ELF-1 (cell line): Measurements from ENCODE around the gene ALK.
A peak's percentile ranks its signal among the peaks of the same experiment; 100 is the strongest.

Experiments used
- DNase-seq: peaks from one replicate; pipeline ENCODE4 v3.0.0-alpha.2; 2016; ENCODE audit warnings: low read depth, low spot score

Gene ALK

DNA sequence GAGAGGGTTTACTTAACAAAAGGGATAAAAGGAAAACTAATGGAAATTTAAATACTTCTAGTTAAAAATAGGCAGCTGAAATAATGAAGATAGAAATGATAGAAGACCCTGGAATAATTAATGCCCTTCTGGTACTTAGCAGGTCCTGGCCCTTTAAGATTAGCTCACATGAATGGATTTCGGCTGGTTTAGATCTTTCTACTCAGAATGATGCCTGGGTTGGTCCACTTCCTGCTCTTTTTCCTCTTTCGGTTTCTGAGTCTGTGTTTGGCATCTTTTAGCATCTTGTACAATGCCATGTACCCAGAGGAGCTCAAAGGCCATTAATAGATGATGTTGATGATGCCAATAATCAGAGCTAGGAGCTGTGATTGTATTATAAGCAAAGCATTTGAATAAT lies 515.7 kb downstream of the ALK start:
- no peak for DNase-seq

GRCh38 chr2:29405266-29405665 lies 516.1 kb downstream of the ALK start:
- no peak for DNase-seq

DNA sequence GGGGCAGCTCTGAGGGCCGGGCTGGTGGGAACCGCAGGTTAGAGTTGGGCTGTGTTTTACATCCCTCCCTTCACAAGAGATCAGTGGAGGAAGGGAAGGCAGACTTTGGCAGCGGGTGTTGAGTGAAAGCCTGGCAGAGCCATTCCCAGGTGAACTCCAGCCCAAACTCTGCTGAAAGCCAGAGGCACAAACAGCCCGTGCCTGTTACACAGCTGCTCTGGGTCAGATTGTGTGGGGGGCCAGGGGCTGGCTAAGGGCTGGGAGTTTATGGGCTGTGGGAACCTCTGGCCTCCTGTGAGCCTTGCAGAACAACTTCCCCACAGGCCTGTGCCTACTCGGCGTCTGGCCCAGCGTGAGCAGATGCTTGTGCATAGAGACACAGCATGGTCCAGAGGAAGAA lies 519.4 kb downstream of the ALK start:
- no peak for DNase-seq

- DNase-seq, result no peak
Measured at GRCh38 chr2:29400930-29401653, 520.3 kb downstream of the ALK start.

GRCh38 chr2:29398384-29399237 lies 522.8 kb downstream of the ALK start:
- DNase-seq, result peak; percentile 8

DNA sequence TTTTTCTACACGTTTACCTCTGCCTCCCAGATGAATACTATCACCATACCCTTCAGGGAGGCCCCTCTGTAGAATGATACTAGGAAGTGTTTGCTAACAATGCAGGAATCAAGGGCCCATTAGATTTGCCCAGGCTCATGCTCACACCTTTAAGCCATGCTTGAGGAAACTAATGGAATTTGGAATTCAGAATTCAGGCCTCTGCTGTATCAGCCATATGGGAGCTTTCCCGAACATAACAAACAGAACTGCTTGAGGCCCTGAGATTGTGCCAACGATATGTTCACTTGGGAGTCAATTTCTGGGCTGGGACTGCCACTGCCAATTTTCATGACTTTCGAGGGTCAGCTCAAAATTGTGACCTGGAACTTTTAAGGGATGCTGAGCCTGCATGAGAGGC lies 523.7 kb downstream of the ALK start:
- no peak for DNase-seq

GRCh38 chr2:29397039-29397438 lies 524.3 kb downstream of the ALK start:
- DNase-seq, result no peak

- no peak for DNase-seq
Measured at GRCh38 chr2:29394981-29395350, 526.4 kb downstream of the ALK start.

- no peak for DNase-seq
Measured at GRCh38 chr2:29394311-29394980, 526.9 kb downstream of the ALK start.

DNA sequence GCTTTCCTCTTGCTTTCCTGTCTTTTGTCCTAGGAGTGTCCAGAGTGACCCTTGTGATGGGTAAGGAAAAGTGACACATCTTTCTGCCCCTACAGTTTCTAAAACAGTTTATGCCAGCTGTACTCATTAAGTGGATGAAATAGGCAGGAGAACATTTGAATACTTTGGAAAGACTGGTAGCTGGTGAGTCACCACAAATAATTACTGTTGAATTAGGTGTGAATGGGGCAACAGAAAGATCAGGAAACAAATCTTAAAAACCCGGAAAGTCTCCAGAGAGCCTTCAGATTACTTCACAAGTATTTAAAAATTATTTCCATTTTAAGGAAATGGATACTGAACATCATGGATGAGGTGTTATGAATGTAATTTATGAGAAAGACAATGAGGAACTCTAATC lies 527.7 kb downstream of the ALK start:
- no peak for DNase-seq

DNA sequence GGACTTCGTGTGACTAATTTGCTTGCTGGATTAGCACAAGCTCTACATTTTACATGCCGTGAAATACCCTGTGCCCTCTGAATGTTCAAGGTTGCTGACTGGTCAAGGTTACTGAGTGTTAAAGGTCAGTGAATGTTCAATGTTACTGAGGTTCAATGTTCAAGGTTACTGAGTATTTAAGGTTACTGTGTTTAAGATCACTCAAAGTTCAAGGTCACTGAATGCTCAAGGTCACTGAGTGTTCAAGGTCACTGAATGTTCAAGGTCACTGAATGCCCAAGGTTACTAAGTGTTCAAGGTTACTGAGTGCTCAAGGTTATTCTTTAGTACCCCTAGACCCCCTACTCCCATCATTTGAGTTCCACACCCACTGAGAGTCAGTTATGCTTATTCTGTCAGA lies 528.6 kb downstream of the ALK start:
- DNase-seq, result no peak

GRCh38 chr2:29390136-29390535 lies 531.2 kb downstream of the ALK start:
- no peak for DNase-seq

- DNase-seq, result no peak
Measured at GRCh38 chr2:29389686-29390085, 531.7 kb downstream of the ALK start.

DNA sequence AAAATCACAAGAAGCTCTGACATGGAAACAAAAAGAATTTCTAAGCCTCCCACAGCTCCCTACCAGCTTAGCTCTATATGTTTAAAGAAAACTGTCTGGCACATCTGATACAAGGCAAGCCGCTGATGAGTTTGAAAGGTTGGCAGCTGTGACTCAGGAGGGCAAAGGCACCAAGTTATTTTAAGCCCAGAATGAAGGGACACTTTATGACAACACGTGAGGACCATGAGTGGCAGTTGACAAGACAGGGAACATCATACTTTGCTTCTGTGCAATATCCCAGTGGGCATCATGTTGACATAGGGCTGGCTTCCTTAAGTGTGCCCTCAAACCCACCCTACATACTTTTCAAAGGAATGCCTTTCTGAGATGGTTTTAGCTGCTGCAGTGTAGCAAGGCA lies 533.3 kb downstream of the ALK start:
- DNase-seq, result no peak

GRCh38 chr2:29382486-29382885 lies 538.9 kb downstream of the ALK start:
- no peak for DNase-seq

DNA sequence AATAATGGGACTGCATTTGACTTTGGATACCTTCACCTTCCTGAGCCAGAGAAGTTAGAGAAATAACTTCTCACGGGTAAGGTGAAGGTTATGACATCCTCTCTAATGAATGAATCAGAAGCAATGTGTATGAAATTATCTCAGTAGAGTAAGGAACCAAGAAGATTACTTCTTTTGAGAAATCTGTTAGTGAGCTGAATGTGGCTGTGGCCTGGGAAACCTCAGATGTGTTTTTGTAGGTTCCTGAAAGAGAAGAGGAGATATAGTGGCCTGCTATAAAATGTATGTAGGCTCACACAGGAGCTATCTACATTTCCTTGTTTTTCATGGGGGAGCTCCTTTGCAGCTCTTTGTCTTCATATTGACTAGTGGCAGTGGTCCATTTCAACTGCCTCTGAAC lies 543.6 kb downstream of the ALK start:
- no peak for DNase-seq

GRCh38 chr2:29376541-29376940 lies 544.8 kb downstream of the ALK start:
- DNase-seq, result no peak

DNA sequence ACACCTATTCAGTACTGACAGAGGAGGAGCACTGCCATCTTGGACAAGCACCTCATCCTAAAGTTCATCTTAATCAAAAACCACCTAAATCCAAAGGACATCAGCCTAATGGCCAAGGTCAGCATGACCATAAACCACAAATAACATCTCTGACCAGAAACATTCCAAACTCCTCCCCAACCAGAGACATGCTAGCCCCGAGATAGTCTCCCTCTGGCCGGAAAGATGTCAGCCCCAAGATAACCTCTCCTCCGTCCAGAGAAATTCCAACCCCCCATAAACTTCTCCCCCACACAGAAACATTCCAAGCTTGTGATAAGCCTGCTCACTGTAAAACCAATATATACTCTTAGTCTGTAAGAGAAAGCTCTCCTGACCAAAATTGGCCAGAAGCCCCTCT lies 545.5 kb downstream of the ALK start:
- DNase-seq, result no peak

DNA sequence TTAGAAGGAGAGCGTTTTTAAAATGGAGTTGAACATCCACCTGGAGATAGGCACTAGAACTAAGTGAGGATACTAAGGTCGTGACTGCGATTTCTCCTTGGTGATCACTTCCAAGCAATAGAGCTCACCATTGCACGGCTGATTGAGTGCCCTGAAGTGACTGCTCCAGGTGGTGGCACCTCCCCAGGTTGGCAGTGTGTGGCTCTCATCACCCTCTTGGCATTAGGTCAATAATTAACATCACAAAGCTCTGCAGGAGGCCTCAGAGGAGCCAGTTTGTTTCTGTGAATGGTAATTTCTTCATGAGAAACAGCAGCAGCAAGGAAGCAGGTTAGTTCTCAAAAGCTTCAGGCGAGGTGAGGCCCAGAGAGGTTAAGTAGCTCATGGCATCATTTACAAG lies 546.6 kb downstream of the ALK start:
- DNase-seq, result no peak

GRCh38 chr2:29373870-29374269 lies 547.5 kb downstream of the ALK start:
- DNase-seq, result no peak

GRCh38 chr2:29372185-29372584 lies 549.2 kb downstream of the ALK start:
- DNase-seq, result no peak

DNA sequence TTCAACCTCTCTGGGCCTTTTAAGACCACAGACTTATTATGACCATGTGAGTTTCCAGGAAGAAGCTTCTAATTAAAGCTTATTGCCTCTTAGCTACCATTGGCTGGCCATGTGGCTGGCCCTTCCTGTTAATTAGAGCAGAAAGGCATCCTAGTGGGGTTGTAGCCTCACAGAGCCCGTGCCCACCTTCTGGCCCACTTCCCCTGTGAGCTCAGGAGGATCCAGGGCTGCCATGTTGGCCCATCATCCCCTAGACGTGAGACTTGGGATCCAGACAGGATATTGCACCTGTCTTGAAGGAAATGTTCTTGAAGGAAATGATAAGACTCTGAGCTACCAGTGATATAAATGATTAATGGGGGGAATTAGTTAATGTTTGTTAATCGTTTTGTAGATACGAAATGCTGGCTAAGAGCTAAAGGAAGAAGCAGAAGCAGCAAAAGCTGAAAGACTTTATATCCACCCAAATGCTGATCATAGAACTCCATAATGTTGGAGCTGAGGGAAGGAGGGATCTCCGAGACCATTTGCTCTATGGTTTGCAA lies 550.7 kb downstream of the ALK start:
- DNase-seq, result no peak
